ENCODE data around the gene HNRNPAB. TPM values are rescaled to one million over a fixed set of nuclear protein-coding genes. Genes with fewer than 3 reads are reported as not detected.

The HNRNPAB gene
- total RNA-seq, 1 donor from 2014 or later = 67.4 TPM

DNA sequence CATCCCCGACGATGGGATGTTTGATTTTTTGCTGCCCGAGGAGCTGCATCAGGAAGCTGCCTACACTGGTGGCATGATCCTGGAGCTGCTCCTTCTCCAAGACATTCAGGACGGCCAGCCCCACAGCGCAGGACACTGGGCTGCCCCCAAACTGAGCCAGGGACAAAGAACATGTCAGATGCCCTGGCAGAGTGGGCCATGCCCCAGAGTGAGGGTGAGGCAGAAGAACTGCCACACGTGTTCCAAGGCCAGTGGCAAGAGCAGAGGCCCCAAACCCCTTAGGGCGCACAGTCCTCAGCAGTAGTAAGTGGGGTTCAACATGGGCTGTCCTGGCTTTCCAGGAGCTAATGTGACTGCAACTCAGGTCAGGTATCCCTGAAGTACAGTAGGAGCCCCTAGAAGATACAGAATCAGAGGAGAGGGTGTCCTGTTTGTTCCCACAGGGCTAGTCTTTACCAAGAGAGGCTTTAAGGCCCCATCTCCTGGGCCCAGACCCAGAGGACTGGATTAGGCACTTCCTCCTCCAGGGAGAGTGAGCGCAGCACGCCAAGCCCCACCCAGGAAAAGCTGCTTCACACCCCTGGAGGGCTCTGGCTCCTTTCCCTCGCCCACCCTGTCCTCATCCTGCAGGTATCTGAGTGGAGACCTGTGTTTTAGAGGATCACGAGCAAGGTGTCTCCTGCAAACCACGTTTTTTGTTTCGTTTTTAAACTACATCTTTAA, 11.1 kb downstream of the HNRNPAB start:
- DNase-seq (ENCODE audit: low read depth) (no peak), FAIRE-seq (no peak)
- peaks cover 28% of the 10 kb centered on the region for H3K36me3 ChIP-seq (ENCODE audit: control insufficient read depth, insufficient read depth, low read length)
- no peaks in the 10 kb centered on the region for H3K27me3 ChIP-seq (ENCODE audit: control insufficient read depth, insufficient read depth, low read length)
- no peak overlapping the region for H3K4me3 ChIP-seq (ENCODE audit: low read depth, low read length)
- TF ChIP-seq, protein P1, sequence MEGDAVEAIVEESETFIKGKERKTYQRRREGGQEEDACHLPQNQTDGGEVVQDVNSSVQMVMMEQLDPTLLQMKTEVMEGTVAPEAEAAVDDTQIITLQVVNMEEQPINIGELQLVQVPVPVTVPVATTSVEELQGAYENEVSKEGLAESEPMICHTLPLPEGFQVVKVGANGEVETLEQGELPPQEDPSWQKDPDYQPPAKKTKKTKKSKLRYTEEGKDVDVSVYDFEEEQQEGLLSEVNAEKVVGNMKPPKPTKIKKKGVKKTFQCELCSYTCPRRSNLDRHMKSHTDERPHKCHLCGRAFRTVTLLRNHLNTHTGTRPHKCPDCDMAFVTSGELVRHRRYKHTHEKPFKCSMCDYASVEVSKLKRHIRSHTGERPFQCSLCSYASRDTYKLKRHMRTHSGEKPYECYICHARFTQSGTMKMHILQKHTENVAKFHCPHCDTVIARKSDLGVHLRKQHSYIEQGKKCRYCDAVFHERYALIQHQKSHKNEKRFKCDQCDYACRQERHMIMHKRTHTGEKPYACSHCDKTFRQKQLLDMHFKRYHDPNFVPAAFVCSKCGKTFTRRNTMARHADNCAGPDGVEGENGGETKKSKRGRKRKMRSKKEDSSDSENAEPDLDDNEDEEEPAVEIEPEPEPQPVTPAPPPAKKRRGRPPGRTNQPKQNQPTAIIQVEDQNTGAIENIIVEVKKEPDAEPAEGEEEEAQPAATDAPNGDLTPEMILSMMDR (IDR thresholded peaks at IDR 0.05; ENCODE audit: insufficient read depth, low read length, severe bottlenecking) = no peak

DNA sequence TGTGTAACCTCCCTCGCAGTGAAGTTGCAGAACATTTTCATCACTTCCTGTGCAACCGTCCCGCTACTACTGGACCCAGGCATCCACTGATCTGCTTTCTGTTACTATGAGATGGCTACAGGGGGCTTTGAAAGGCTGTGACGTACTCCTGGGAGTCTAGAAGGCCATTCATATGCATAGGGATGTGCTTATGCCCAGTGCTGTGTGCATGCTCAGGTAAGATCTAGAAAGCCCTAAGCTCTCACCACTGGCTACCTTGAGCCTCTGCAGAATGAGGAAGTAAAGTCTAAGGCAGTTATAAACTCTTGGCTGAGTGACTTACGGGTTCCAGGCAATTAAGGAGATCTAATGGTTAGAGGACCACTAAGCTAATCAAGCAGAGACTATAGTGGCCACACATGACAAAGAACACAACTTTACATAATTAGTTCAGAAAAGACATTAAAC, 11.8 kb downstream of the HNRNPAB start:
- TF ChIP-seq, protein P1 (IDR thresholded peaks at IDR 0.05; ENCODE audit: insufficient read depth, low read length, severe bottlenecking) = no peak
- Histone ChIP-seq H3K4me3 (ENCODE audit: low read depth, low read length) (no peak overlapping the region), H3K36me3 (ENCODE audit: control insufficient read depth, insufficient read depth, low read length) (peaks cover 26% of the 10 kb centered on the region), H3K27me3 (ENCODE audit: control insufficient read depth, insufficient read depth, low read length) (no peaks in the 10 kb centered on the region)
- DNase-seq (ENCODE audit: low read depth) (no peak), FAIRE-seq (no peak)

DNA sequence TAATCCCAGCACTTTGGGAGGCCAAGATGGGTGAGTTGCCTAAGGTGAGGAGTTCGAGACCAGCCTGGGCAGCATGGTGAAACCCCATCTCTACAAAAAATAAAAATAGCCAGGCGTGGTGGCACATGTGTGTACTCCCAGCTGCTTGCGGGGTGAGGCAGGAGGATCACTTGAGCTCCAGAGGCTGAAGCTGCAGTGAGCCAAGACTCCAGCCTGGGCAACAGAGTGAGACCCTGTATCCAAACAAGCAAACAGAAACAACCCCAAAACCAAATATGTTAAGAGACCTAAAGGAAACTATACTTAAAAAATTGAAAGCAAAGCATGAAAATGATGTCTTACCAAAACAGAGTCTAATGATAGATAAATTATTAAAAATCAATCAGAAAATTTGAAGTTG, 12.4 kb downstream of the HNRNPAB start:
- no peaks in the 10 kb centered on the region for H3K27me3 ChIP-seq (ENCODE audit: control insufficient read depth, insufficient read depth, low read length)
- H3K4me3 ChIP-seq (ENCODE audit: low read depth, low read length) = no peak overlapping the region
- no peak for DNase-seq (ENCODE audit: low read depth)
- peaks cover 24% of the 10 kb centered on the region for H3K36me3 ChIP-seq (ENCODE audit: control insufficient read depth, insufficient read depth, low read length)
- no peak for FAIRE-seq
- TF ChIP-seq, protein P1 (IDR thresholded peaks at IDR 0.05; ENCODE audit: insufficient read depth, low read length, severe bottlenecking) = no peak

DNA sequence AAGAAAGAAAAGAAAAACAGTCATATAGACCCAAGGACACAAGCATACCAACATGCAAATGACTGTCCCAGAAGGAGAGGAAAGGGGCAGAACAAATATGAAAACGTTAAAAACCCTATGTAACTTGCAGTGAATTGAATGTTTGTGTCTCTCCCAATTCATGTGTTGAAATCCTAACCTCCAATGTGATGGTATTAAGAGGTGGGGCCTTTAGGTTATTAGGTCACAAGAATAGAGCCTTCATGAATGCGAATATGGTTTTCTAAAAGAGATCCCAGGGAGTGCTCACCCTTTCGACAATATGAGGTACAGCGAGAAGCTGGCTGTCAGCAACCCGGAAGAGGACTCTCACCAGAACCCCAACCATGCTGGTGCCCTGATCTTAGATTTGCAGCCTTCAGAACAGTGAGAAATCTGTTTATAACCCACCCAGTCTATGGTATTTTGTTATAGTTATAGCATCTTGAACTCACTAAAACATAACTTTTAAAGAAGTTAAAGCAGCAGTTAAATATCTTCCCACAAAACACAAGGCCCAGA, 14.0 kb downstream of the HNRNPAB start:
- FAIRE-seq (no peak), DNase-seq (ENCODE audit: low read depth) (no peak)
- Histone ChIP-seq H3K4me3 (ENCODE audit: low read depth, low read length) (no peak overlapping the region), H3K27me3 (ENCODE audit: control insufficient read depth, insufficient read depth, low read length) (no peaks in the 10 kb centered on the region), H3K36me3 (ENCODE audit: control insufficient read depth, insufficient read depth, low read length) (peaks cover 12% of the 10 kb centered on the region)
- TF ChIP-seq, protein P1 (IDR thresholded peaks at IDR 0.05; ENCODE audit: insufficient read depth, low read length, severe bottlenecking) = no peak

DNA sequence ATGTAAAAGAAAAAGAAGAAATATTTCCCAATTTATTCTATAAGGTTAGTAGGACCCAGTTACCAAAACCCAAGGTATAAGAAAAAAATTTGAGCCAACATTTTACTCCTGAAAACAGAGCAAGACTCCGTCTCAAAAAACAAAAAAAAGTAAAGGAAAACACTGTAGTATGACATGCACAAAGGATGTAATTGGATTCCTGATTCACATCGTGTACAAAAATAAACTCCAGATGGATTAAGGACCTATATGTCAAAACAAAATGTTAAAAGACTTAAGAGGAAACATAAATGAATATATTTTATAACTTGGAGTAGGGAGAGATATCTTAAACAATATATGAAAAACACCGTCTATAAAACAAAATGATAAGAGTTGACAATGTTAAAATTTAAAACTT, 14.5 kb downstream of the HNRNPAB start:
- no peaks in the 10 kb centered on the region for H3K27me3 ChIP-seq (ENCODE audit: control insufficient read depth, insufficient read depth, low read length)
- H3K4me3 ChIP-seq (ENCODE audit: low read depth, low read length) = no peak overlapping the region
- H3K36me3 ChIP-seq (ENCODE audit: control insufficient read depth, insufficient read depth, low read length) = peaks cover 12% of the 10 kb centered on the region
- FAIRE-seq = no peak
- TF ChIP-seq, protein P1 (IDR thresholded peaks at IDR 0.05; ENCODE audit: insufficient read depth, low read length, severe bottlenecking) = no peak
- no peak for DNase-seq (ENCODE audit: low read depth)
